Parathyroid adenoma (tissue), 2 donors: ENCODE results near the gene ZNF569.
A peak's percentile ranks its signal among the peaks of the same experiment; 100 is the strongest.

Experiments
- H2AFZ ChIP-seq: fragments of 300-600 bp; sonication (generic); one replicate; pipeline ENCODE4 v1.7.0; 2017; ENCODE audit warnings: antibody characterized with exemption, mild to moderate bottlenecking
- H3K27ac ChIP-seq: fragments of 300-600 bp; sonication (generic); one replicate; pipeline ENCODE4 v1.7.0; 2017
- H3K27me3 ChIP-seq: fragments of 300-600 bp; sonication (generic); one replicate; pipeline ENCODE4 v1.7.0; 2017; ENCODE audit warnings: low read length; ENCODE audit not compliant: control insufficient read depth, insufficient read depth
- H3K36me3 ChIP-seq: fragments of 300-600 bp; sonication (generic); one replicate; pipeline ENCODE4 v1.7.0; 2017; ENCODE audit warnings: low read length; ENCODE audit not compliant: control insufficient read depth, insufficient read depth
- H3K4me1 ChIP-seq: fragments of 300-600 bp; sonication (generic); one replicate; pipeline ENCODE4 v1.7.0; 2017; ENCODE audit warnings: control low read depth
- H3K4me2 ChIP-seq: fragments of 300-600 bp; sonication (generic); one replicate; pipeline ENCODE4 v1.7.0; 2017; ENCODE audit warnings: low read length
- H3K4me3 ChIP-seq: fragments of 300-600 bp; sonication (generic); one replicate; pipeline ENCODE4 v1.7.0; 2017; ENCODE audit warnings: low read depth, low read length
- H3K79me2 ChIP-seq: fragments of 300-600 bp; sonication (generic); one replicate; pipeline ENCODE4 v1.7.0; 2017; ENCODE audit warnings: control low read depth
- H3K9ac ChIP-seq: fragments of 300-600 bp; sonication (generic); one replicate; pipeline ENCODE4 v1.7.0; 2017; ENCODE audit warnings: mild to moderate bottlenecking
- H3K9me3 ChIP-seq: fragments of 300-600 bp; sonication (generic); one replicate; pipeline ENCODE4 v1.7.0; 2017; ENCODE audit warnings: low read length; ENCODE audit not compliant: control insufficient read depth
- TF ChIP-seq, protein P1 (sequence below): fragments of 300-600 bp; sonication (generic); IDR thresholded peaks from one replicate; pipeline ENCODE4 v1.7.0; 2017; ENCODE audit warnings: antibody characterized with exemption, mild to moderate bottlenecking
- donor health status: primary hyperparathyroidism.

The ZNF569 gene

DNA sequence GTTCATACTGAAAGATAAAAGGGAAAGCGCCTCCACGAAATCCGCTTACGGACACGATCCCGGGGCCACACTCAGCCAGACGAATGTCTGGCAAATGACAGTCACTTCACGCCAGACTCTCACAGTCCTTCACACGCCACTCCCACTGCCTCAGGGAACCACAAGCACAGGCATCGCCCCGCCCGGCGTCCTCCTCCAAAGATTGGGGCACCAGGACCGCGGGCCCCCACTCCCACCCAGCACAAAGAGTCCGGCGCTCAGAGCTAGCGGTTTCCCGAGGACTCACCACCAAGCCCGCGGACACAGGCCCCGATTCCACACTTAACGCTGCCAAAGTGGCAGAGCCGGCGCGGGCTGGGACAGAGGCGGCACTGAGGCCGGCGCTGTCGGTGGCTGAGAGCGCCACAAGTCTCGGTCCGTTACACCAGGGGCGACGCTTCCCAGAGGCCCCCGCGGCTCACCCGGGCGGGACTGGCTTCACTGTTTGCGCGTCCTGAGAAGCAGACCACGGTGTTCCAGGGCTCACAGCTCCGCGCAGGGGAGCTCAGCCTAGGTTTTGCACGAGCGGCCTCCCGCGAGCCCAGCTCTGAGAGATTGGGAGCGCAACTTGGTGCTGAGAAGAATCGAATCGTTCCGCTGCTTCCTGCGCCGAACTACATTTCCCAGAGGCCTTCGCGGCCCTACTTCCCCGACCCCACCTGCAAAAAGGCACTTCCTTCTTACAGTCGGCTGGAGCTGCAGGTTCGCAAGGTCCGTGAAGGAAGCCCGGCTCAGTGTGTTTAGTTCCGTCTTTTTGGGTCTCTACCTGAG lies at the start of gene ZNF569:
Gene ZNF569, minus strand, starts transcription at position 647 of the 810 bp plus-strand sequence. CDS start 22,523 bp downstream, outside the sequence.
- H3K27me3 ChIP-seq: no peaks in the 10 kb centered on the region
- H3K9me3 ChIP-seq: no peaks in the 10 kb centered on the region
- H3K4me3 ChIP-seq: peak within 1 kb of the TSS; percentile 78
- H2AFZ ChIP-seq: peak within 1 kb of the TSS; percentile 99
- TF ChIP-seq, protein P1, sequence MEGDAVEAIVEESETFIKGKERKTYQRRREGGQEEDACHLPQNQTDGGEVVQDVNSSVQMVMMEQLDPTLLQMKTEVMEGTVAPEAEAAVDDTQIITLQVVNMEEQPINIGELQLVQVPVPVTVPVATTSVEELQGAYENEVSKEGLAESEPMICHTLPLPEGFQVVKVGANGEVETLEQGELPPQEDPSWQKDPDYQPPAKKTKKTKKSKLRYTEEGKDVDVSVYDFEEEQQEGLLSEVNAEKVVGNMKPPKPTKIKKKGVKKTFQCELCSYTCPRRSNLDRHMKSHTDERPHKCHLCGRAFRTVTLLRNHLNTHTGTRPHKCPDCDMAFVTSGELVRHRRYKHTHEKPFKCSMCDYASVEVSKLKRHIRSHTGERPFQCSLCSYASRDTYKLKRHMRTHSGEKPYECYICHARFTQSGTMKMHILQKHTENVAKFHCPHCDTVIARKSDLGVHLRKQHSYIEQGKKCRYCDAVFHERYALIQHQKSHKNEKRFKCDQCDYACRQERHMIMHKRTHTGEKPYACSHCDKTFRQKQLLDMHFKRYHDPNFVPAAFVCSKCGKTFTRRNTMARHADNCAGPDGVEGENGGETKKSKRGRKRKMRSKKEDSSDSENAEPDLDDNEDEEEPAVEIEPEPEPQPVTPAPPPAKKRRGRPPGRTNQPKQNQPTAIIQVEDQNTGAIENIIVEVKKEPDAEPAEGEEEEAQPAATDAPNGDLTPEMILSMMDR: no peak
- peak within 1 kb of the TSS; percentile 88 for H3K27ac ChIP-seq
- peaks cover 10% of the 10 kb centered on the region for H3K79me2 ChIP-seq
- peaks cover 6% of the 10 kb centered on the region for H3K4me1 ChIP-seq
- peak within 1 kb of the TSS; percentile 64 for H3K4me2 ChIP-seq
- H3K9ac ChIP-seq: peak within 1 kb of the TSS; percentile 40
- H3K36me3 ChIP-seq: no peaks in the 10 kb centered on the region

DNA sequence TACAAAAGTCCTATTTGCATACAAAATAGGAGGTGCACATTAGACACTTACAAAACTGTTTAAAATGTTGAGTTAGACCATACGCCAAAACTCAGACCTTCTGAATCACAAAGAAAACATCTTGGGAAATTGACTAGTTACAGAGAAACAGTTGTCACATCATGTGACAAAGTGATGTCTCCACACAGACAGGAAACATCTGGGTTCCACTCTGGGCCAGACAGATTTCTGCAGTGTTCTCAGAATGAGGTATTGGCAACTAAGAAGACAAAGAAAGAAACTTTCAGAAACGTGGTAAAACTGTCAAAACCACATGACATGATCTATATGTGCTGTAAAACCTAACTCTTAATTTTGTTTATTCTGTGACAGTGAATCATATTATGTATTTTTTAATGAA lies 46.2 kb upstream of the ZNF569 start:
- no peak overlapping the region for H3K27ac ChIP-seq
- no peaks in the 10 kb centered on the region for H3K9me3 ChIP-seq
- H3K79me2 ChIP-seq: no peaks in the 10 kb centered on the region
- H3K4me2 ChIP-seq: no peak overlapping the region
- no peak overlapping the region for H2AFZ ChIP-seq
- H3K4me1 ChIP-seq: no peaks in the 10 kb centered on the region
- no peak overlapping the region for H3K9ac ChIP-seq
- peaks cover 2% of the 10 kb centered on the region for H3K36me3 ChIP-seq
- no peaks in the 10 kb centered on the region for H3K27me3 ChIP-seq
- TF ChIP-seq, protein P1: no peak
- H3K4me3 ChIP-seq: no peak overlapping the region

DNA sequence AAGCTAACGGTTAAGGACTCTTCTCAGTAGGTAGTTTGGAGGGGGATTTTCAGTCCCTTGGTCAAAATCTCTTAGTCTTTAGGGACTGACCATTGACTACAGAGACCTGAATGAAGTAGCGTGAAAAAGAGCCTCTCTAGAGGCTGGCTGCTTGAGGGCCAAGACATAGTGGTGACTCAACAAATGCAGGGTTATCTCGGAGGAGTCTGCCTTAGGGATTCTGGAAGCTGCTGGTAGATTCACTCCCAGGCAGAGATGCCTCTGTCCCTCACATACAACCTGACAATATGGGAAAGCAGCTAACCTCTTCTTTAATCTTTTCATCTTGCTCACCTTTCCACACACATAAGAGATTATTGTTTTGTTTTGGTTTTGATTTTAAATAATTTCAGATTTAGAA lies 44.6 kb upstream of the ZNF569 start:
- Histone ChIP-seq H3K4me1 (no peaks in the 10 kb centered on the region), H3K9ac (no peak overlapping the region), H2AFZ (no peak overlapping the region), H3K4me2 (no peak overlapping the region), H3K9me3 (no peaks in the 10 kb centered on the region), H3K79me2 (no peaks in the 10 kb centered on the region), H3K36me3 (peaks cover 2% of the 10 kb centered on the region), H3K27ac (no peak overlapping the region), H3K4me3 (no peak overlapping the region), H3K27me3 (no peaks in the 10 kb centered on the region)
- TF ChIP-seq, protein P1: no peak

DNA sequence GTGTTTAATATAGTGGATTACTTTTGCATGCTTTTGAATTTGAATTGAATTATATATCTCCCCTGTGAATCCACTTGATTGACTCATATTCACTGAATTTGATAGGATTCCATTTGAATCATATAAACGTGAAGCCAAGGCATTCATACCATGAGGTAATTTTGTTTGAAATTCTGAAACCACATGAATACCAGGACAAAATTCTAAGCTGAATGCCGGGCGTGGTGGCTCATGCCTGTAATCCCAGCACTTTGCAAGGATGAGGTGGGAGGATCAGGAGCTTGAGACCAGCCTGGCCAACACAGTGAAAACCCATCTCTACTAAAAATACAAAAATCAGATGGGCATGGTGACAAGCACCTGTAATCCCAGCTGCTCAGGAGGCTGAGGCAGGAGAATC lies 43.9 kb upstream of the ZNF569 start:
- peaks cover 2% of the 10 kb centered on the region for H3K36me3 ChIP-seq
- TF ChIP-seq, protein P1: no peak

DNA sequence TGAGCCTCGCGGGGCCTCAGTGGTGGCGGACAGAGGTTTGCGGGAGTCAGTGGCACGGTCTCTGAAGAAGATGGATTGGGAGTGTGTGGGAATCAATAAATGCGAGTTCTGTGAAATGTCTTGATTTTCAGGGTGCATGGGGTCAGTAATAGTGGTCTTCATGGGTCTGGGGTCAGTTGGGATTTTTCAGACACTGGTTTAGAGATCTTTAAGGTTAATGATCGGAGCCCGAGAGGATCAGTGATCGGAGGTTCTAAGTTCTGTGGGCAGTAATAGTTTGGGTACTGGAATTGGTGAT lies 39.9 kb upstream of the ZNF569 start:
- H2AFZ ChIP-seq: peak overlapping the region; percentile 99
- H3K9me3 ChIP-seq: no peaks in the 10 kb centered on the region
- H3K4me1 ChIP-seq: peaks cover 5% of the 10 kb centered on the region
- H3K4me2 ChIP-seq: peak overlapping the region; percentile 76
- TF ChIP-seq, protein P1: no peak
- H3K36me3 ChIP-seq: peaks cover 2% of the 10 kb centered on the region
- H3K27ac ChIP-seq: peak overlapping the region; percentile 97
- peak overlapping the region; percentile 82 for H3K4me3 ChIP-seq
- H3K27me3 ChIP-seq: no peaks in the 10 kb centered on the region
- H3K79me2 ChIP-seq: no peaks in the 10 kb centered on the region
- peak overlapping the region; percentile 91 for H3K9ac ChIP-seq

More for the DNA sequence above, 43.9 kb upstream of the ZNF569 start:
- H3K4me3 ChIP-seq: no peak overlapping the region
- H3K9ac ChIP-seq: no peak overlapping the region
- H3K4me2 ChIP-seq: no peak overlapping the region
- H3K27ac ChIP-seq: no peak overlapping the region
- H2AFZ ChIP-seq: no peak overlapping the region
- no peaks in the 10 kb centered on the region for H3K4me1 ChIP-seq
- no peaks in the 10 kb centered on the region for H3K79me2 ChIP-seq
- H3K27me3 ChIP-seq: no peaks in the 10 kb centered on the region
- no peaks in the 10 kb centered on the region for H3K9me3 ChIP-seq
